NCI-H2227 (cell line): ENCODE data around the gene WNT2B.

ENCODE experiments used
- DNase-seq: peaks from one replicate; lab custom pipeline; 2025; ENCODE audit not compliant: unreplicated experiment; lab: John Stamatoyannopoulos, UW

WNT2B gene

GRCh38 chr1:112524986-112525385 lies 16.2 kb downstream of the WNT2B start:
- no peak for DNase-seq

- DNase-seq, result no peak
Observed at GRCh38 chr1:112527266-112528010, 18.7 kb downstream of the WNT2B start.

- DNase-seq, result no peak
Observed at GRCh38 chr1:112528076-112528475, 19.3 kb downstream of the WNT2B start.

- DNase-seq, result no peak
Observed at GRCh38 chr1:112529301-112529700, 20.5 kb downstream of the WNT2B start.

- DNase-seq, result no peak
Observed at GRCh38 chr1:112530832-112531231, 22.1 kb downstream of the WNT2B start.

GRCh38 chr1:112532064-112532463 lies 23.3 kb downstream of the WNT2B start:
- DNase-seq, result no peak

- no peak for DNase-seq
Observed at GRCh38 chr1:112533029-112533428, 24.3 kb downstream of the WNT2B start.

- DNase-seq, result no peak
Observed at GRCh38 chr1:112536561-112536960, 27.8 kb downstream of the WNT2B start.

- DNase-seq, result no peak
Observed at GRCh38 chr1:112537456-112537855, 28.7 kb downstream of the WNT2B start.

- no peak for DNase-seq
Observed at GRCh38 chr1:112538883-112539282, 30.1 kb downstream of the WNT2B start.

GRCh38 chr1:112540226-112540794 lies 31.5 kb downstream of the WNT2B start:
- DNase-seq, result no peak

- no peak for DNase-seq
Observed at GRCh38 chr1:112541299-112541698, 32.5 kb downstream of the WNT2B start.

GRCh38 chr1:112542206-112542973 lies 33.6 kb downstream of the WNT2B start:
- no peak for DNase-seq

GRCh38 chr1:112544011-112544688 lies 35.4 kb downstream of the WNT2B start:
- DNase-seq, result no peak

- no peak for DNase-seq
Observed at GRCh38 chr1:112544751-112545150, 36.0 kb downstream of the WNT2B start.

- no peak for DNase-seq
Observed at GRCh38 chr1:112546076-112546475, 37.3 kb downstream of the WNT2B start.

GRCh38 chr1:112548547-112548946 lies 39.8 kb downstream of the WNT2B start:
- no peak for DNase-seq

- no peak for DNase-seq
Observed at GRCh38 chr1:112549590-112549989, 40.8 kb downstream of the WNT2B start.

- no peak for DNase-seq
Observed at GRCh38 chr1:112554411-112554810, 45.6 kb downstream of the WNT2B start.

GRCh38 chr1:112557385-112557784 lies 48.6 kb downstream of the WNT2B start:
- peak; percentile 3 for DNase-seq

GRCh38 chr1:112558634-112559033 lies 49.9 kb downstream of the WNT2B start:
- peak; percentile 67 for DNase-seq

- DNase-seq, result no peak
Observed at GRCh38 chr1:112563341-112563740, 54.6 kb downstream of the WNT2B start.
